ENCODE measurements around the gene PNKD.
A peak's percentile ranks its signal among the peaks of the same experiment; 100 is the strongest.

Gene PNKD

GRCh38 chr2:218329826-218330593, 59.7 kb downstream of the PNKD start:
- Histone ChIP-seq H3K27ac (ENCODE audit: low read length) (no peak overlapping the region), H3K36me3 (replicated peaks; ENCODE audit: low read depth, low read length) (no peaks in the 10 kb centered on the region), H3K4me2 (ENCODE audit: low read length) (peak overlapping the region; percentile 36), H4K20me1 (ENCODE audit: insufficient read depth, low read length) (no peaks in the 10 kb centered on the region), H2AFZ (ENCODE audit: low read depth, low read length) (peak overlapping the region; percentile 83), H3K4me3 (ENCODE audit: low read length) (no peak overlapping the region), H3K9me3 (ENCODE audit: insufficient read depth, low read length) (no peaks in the 10 kb centered on the region), H3K9ac (ENCODE audit: low read length) (peak overlapping the region; percentile 15; the same call in 1 of the 2 replicates), H3K4me1 (ENCODE audit: low read length) (peaks cover 15% of the 10 kb centered on the region), H3K79me2 (ENCODE audit: low read length) (no peaks in the 10 kb centered on the region), H3K27me3 (ENCODE audit: low read depth, low read length) (no peaks in the 10 kb centered on the region)
- TF ChIP-seq CTCF (IDR thresholded peaks at IDR 0.05; ENCODE audit: low read depth, low read length) (no peak), EZH2phosphoT487 (IDR thresholded peaks at IDR 0.05; ENCODE audit: low read depth) (no peak)

- Histone ChIP-seq H3K4me2 (ENCODE audit: low read length) (no peak overlapping the region), H3K9ac (ENCODE audit: low read length) (no peak overlapping the region), H2AFZ (ENCODE audit: low read depth, low read length) (no peak overlapping the region), H3K4me1 (ENCODE audit: low read length) (peaks cover 15% of the 10 kb centered on the region), H3K4me3 (ENCODE audit: low read length) (no peak overlapping the region), H3K9me3 (ENCODE audit: insufficient read depth, low read length) (no peaks in the 10 kb centered on the region), H3K27me3 (ENCODE audit: low read depth, low read length) (no peaks in the 10 kb centered on the region), H4K20me1 (ENCODE audit: insufficient read depth, low read length) (no peaks in the 10 kb centered on the region), H3K36me3 (replicated peaks; ENCODE audit: low read depth, low read length) (no peaks in the 10 kb centered on the region), H3K27ac (ENCODE audit: low read length) (no peak overlapping the region), H3K79me2 (ENCODE audit: low read length) (no peaks in the 10 kb centered on the region)
- no peak for TF ChIP-seq EZH2phosphoT487 (IDR thresholded peaks at IDR 0.05; ENCODE audit: low read depth)
- TF ChIP-seq CTCF (IDR thresholded peaks at IDR 0.05; ENCODE audit: low read depth, low read length) = no peak
Observed at GRCh38 chr2:218331745-218332144, 61.4 kb downstream of the PNKD start.

GRCh38 chr2:218332288-218332687, 62.0 kb downstream of the PNKD start:
- H3K9me3 ChIP-seq (ENCODE audit: insufficient read depth, low read length) = no peaks in the 10 kb centered on the region
- no peaks in the 10 kb centered on the region for H3K79me2 ChIP-seq (ENCODE audit: low read length)
- no peaks in the 10 kb centered on the region for H3K36me3 ChIP-seq (replicated peaks; ENCODE audit: low read depth, low read length)
- peaks cover 15% of the 10 kb centered on the region for H3K4me1 ChIP-seq (ENCODE audit: low read length)
- H3K4me2 ChIP-seq (ENCODE audit: low read length) = no peak overlapping the region
- no peak overlapping the region for H3K9ac ChIP-seq (ENCODE audit: low read length)
- H4K20me1 ChIP-seq (ENCODE audit: insufficient read depth, low read length) = no peaks in the 10 kb centered on the region
- TF ChIP-seq CTCF (IDR thresholded peaks at IDR 0.05; ENCODE audit: low read depth, low read length) (no peak), EZH2phosphoT487 (IDR thresholded peaks at IDR 0.05; ENCODE audit: low read depth) (no peak)
- no peaks in the 10 kb centered on the region for H3K27me3 ChIP-seq (ENCODE audit: low read depth, low read length)
- no peak overlapping the region for H3K4me3 ChIP-seq (ENCODE audit: low read length)
- H2AFZ ChIP-seq (ENCODE audit: low read depth, low read length) = no peak overlapping the region
- H3K27ac ChIP-seq (ENCODE audit: low read length) = no peak overlapping the region

- no peaks in the 10 kb centered on the region for H3K27me3 ChIP-seq (ENCODE audit: low read depth, low read length)
- no peak overlapping the region for H3K4me3 ChIP-seq (ENCODE audit: low read length)
- no peak overlapping the region for H2AFZ ChIP-seq (ENCODE audit: low read depth, low read length)
- H3K79me2 ChIP-seq (ENCODE audit: low read length) = no peaks in the 10 kb centered on the region
- no peak overlapping the region for H3K9ac ChIP-seq (ENCODE audit: low read length)
- no peaks in the 10 kb centered on the region for H3K9me3 ChIP-seq (ENCODE audit: insufficient read depth, low read length)
- H3K4me1 ChIP-seq (ENCODE audit: low read length) = peaks cover 15% of the 10 kb centered on the region
- H3K4me2 ChIP-seq (ENCODE audit: low read length) = no peak overlapping the region
- H4K20me1 ChIP-seq (ENCODE audit: insufficient read depth, low read length) = no peaks in the 10 kb centered on the region
- no peak overlapping the region for H3K27ac ChIP-seq (ENCODE audit: low read length)
- TF ChIP-seq EZH2phosphoT487 (IDR thresholded peaks at IDR 0.05; ENCODE audit: low read depth) = no peak
- no peak for TF ChIP-seq CTCF (IDR thresholded peaks at IDR 0.05; ENCODE audit: low read depth, low read length)
- H3K36me3 ChIP-seq (replicated peaks; ENCODE audit: low read depth, low read length) = no peaks in the 10 kb centered on the region
Observed at GRCh38 chr2:218332920-218333645, 62.8 kb downstream of the PNKD start.
